ENCODE results near the gene ABCC11. TPM values are rescaled to one million over a fixed set of nuclear protein-coding genes. Genes with fewer than 3 reads are reported as not detected.

ABCC11 gene
- polyA plus RNA-seq, 5 donors, result 0.17 to 0.30 (median 0.23) TPM

DNA sequence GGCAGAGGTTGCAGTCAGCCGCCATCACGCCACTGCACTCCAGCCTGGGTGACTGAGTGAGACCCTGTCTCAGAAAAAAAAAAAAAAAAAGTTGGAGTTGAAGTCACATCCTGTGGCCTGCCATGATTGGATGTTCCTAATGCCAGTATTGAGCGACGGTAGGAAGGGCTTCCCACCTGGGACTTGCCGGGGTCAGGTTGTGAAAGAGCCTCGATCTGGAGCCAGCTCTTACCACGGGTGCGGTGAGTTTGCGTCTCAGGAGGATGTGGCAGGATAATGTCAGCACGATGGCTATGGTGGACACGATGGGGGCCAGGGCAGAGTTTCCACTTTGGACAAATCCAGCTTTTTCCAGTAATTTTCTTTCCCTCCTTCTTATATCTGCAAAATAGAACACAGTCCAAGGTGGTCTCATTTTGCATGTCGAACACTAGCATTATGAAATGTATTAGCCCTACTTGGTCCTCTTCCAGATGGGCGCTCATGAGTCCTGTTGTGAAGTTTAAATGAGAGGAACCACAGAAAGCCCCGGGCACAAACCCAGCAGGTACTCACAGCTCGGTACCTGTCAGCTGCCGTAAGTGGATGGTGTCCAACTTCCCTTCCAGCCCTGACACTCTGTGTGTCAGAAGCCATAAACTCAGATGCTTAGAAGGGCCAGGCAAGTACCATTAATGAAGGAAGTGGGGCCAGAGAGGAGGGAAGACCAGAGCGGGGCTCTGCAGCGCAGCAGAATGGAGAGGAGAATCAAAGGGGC lies 113.7 kb downstream of the ABCC11 start:
- DNase-seq, result no peak

- no peak for DNase-seq
Measured at GRCh38 chr16:48132696-48133095, 114.6 kb downstream of the ABCC11 start.

DNA sequence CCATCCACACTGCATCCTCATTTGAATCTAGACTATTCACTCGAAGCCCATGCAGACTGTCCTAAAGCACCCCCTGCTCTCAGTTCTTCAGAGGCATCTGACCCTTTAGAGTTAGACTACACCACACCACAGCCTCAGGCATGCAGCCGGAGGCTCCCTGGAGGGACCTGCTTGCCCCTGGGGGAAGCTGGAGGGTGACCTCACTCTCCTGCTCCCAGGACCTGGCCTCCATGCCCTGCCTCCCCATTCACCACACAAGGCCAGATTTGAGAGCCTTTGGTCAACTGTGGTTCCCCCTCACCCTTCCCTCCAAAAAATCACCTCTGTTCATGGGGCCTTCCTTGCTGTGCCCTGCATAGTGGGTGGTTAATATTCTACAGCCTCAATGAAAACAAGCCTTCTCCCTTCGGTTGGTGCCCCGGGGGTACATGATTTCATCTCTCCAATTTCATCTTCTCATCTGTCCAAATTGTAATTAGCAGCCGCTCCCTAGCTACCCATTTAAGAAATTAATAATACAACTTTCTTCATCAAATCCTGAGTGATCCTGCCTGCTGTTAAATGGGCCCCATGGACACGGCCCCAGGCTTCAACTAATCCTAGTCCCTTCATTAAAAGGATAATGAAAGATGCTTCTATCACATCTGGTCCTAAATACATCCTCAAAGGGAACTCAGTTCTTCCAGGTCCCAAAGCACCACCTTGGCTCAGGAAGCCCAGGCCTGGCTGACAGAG lies 116.0 kb downstream of the ABCC11 start:
- DNase-seq, result no peak

DNA sequence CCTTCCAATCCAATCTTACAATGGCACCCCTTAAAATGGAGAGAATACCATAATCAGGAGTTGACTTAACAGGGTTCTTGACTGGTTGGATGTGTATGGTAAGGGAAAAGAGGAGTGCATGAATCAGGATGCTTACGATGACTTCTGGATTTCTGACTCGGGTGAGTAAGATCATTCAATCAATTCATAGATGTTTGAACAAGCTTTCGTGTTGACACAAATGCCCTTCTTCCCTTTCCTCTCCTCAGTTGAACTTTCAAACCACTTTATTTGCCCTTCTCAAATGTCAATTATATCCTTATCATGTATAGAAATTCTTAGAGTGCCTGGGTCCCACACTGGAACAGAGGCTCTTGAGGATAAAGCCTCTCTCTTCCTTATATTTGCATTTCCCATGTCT lies 117.4 kb downstream of the ABCC11 start:
- no peak for DNase-seq

- no peak for DNase-seq
Measured at GRCh38 chr16:48128769-48129168, 118.6 kb downstream of the ABCC11 start.

DNA sequence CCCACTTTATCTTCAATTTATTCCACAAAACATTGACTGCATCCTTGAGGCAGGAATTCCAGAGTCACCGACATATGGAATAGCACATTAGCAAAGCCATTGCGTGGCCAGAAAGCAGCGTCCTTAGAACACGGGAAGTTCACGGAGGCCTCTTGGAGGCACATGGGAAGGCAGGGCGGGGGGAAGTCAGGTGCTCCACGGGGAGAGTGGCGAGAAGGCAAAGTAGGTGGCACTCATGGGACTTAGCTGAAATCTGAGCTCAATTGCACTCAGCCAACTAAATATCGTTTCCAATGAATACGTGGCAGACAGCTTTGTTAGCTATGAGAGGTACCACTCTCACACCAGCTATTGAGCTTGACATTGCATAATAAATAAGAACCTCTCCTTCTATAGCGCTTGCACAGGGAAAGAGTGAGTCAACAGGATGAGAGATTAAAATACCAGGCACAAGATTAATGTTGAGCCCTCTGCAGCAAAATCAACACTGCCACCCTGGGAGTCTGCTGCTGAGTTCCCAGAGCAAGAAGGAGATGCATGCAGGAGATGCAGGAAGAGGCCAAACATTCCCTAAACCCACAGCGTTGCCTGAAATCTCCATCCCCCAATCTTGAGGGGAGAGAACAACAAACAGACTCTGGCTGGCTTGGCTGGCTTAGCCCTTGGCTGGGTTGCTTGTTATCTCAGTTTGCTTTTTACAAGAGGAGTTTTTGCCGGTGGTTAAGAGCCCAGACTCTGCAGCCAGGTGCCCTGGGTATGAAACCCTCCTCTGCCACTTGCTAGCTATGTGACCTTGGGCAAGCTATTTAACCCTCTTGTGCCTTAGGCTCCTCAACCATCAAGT lies 120.3 kb downstream of the ABCC11 start:
- DNase-seq, result peak; percentile 53 to 58

- no peak for DNase-seq
Measured at GRCh38 chr16:48125888-48126287, 121.5 kb downstream of the ABCC11 start.

DNA sequence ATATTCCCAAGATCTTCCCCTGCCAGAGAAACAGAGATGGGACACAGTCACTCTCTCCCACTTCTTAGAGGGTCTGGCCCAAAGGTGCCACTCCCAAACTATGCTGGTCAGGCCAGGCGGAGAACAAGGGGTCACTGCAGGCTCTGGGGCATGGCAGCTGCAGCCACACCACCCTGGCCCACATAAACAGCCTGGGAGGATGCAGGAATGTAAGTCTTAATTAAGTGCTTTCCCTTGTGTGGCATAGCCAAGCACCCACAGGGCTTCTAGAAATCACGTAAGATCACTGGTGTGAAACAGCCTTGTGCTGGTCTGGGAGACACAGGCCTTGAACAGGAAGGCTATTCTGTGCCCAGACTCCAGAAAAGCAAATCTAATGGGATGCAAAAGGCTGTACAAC lies 123.1 kb downstream of the ABCC11 start:
- no peak for DNase-seq

DNA sequence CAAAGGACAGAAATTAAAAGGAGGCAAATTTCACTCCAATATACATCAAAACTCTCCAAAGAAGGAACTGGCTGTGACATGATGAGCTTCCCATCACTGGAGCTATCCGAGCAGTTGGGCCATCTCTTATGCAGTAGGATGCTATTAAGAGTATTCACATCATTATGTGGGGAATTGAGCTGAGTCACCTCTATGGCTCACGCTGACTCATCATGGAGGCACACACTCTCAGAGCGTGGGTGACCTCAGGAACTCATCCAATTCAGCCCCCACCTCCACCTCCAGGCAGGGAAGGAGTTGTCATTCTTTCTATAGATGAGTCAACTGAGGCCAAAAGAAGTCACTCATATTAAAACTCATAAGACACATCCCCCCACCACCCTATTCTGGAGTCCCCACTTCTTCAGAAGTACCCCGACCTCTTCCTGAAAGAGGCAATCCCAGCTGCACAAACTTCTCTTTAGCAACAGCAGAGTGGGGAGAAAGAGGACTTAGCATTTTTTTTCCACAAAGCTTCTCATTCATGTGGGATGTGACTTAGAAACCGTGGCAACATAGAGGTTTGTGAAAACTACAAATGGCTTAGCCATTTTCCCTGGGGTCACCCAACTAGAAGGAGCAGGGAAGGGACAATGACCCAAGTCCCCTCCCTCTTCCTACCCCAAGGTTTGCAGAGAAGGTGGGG lies 124.1 kb downstream of the ABCC11 start:
- no peak for DNase-seq

GRCh38 chr16:48121276-48121675 lies 126.1 kb downstream of the ABCC11 start:
- no peak for DNase-seq

- no peak for DNase-seq
Measured at GRCh38 chr16:48118841-48119240, 128.5 kb downstream of the ABCC11 start.

- peak in 1 of 2 donors; percentile 21 for DNase-seq
Measured at GRCh38 chr16:48117217-48118105, 129.9 kb downstream of the ABCC11 start.

Other genes starting within 250 kb of the ABCC11 start
- gene ABCC12, start 91.5 kb downstream of the ABCC11 start, polyA plus RNA-seq (ENCODE audit: insufficient read depth in 1 of 5, insufficient read length in 5 of 5, low replicate concordance in 1 of 5), result under 1 TPM; 0.13 to 0.22 (median 0.18) TPM
- 10 to 100 TPM; 59.4 to 85.0 (median 71.3) TPM for gene LONP2, start 3.2 kb downstream of the ABCC11 start, polyA plus RNA-seq (ENCODE audit: insufficient read depth in 1 of 5, insufficient read length in 5 of 5, low replicate concordance in 1 of 5)
- gene SIAH1, start 137.9 kb upstream of the ABCC11 start, polyA plus RNA-seq (ENCODE audit: insufficient read depth in 1 of 5, insufficient read length in 5 of 5, low replicate concordance in 1 of 5), result 10 to 100 TPM; 49.5 to 56.2 (median 51.4) TPM